Right atrium auricular region (tissue), 2 donors: ENCODE results near the gene DPYSL5. TPM values are rescaled to one million over a fixed set of nuclear protein-coding genes. Genes with fewer than 3 reads are reported as not detected.
A peak's percentile ranks its signal among the peaks of the same experiment; 100 is the strongest.

Experiments used
- DNase-seq: peaks from one replicate; pipeline ENCODE4 v3.0.0-alpha.2; 2019; ENCODE audit warnings: low spot score
- H3K27ac ChIP-seq, 2 donors: fragments of 200-600 bp; sonication (generic); 1 replicate in 1 of 2; 2 replicates in 1 of 2; pipeline ENCODE4 v1.5.1; 2016 to 2019
- H3K27me3 ChIP-seq, 2 donors: fragments of 200-600 bp; sonication (generic); one replicate each; pipeline versions ENCODE4 v1.5.1 to v1.6.0; 2017 to 2019
- H3K36me3 ChIP-seq: fragments of 200-600 bp; sonication (generic); one replicate; pipeline ENCODE4 v1.5.1; 2016
- H3K4me1 ChIP-seq, 2 donors: fragments of 200-600 bp; sonication (generic); one replicate each; pipeline versions ENCODE4 v1.5.1 to v1.6.0; 2017 to 2019
- H3K4me3 ChIP-seq, 2 donors: fragments of 200-600 bp; sonication (generic); 1 replicate in 1 of 2; 2 replicates in 1 of 2; pipeline ENCODE4 v1.5.1; 2017 to 2019; ENCODE audit warnings: mild to moderate bottlenecking in 1 of 2, moderate library complexity in 1 of 2
- H3K9me3 ChIP-seq, 2 donors: fragments of 200-600 bp; sonication (generic); one replicate each; pipeline ENCODE4 v1.5.1; 2019
- CTCF ChIP-seq, 2 donors: fragments of 200-600 bp; sonication (generic); IDR thresholded peaks; one replicate each; pipeline ENCODE4 v1.5.1; 2019; ENCODE audit warnings: antibody characterized with exemption in 2 of 2
- total RNA-seq, 2 donors: library from RNA; depleted of rRNA; stranded (reverse); fragments of >200 nt; gene quantifications; one replicate each; pipeline ENCODE4 v1.1.0, GENCODE V29; 2016

DPYSL5 gene
- total RNA-seq, 2 donors from 2014 or later = 0.12 TPM; not detected in 1

GRCh38 chr2:26885651-26886329 lies 37.9 kb downstream of the DPYSL5 start:
- no peaks in the 10 kb centered on the region for H3K4me1 ChIP-seq
- no peak for TF ChIP-seq CTCF (IDR thresholded peaks at IDR 0.05)

DNA sequence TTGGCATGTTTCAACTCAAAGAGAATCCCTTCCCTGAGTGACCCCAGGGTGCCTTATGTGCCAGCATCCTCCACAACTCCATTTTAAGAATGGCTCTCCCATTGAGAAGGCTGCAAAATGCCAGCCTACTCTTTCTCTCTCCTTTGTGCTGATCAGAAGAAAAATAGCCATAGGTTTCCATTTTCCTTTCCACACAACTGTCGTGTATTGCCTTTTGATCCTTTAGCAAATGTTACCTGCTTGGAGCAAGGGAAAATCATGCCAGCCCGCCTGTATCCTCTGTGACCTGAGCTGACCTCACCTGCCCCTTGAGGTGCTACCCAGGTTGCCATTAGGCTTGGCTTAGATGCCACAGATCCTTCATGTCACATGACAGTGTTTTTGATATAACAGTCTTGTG lies 38.8 kb downstream of the DPYSL5 start:
- Histone ChIP-seq H3K27ac (no peak overlapping the region), H3K4me1 (no peaks in the 10 kb centered on the region), H3K4me3 (no peak overlapping the region), H3K27me3 (no peaks in the 10 kb centered on the region), H3K36me3 (no peaks in the 10 kb centered on the region), H3K9me3 (no peaks in the 10 kb centered on the region)
- TF ChIP-seq CTCF (IDR thresholded peaks at IDR 0.05) = no peak
- peak; percentile 21 for DNase-seq

More at GRCh38 chr2:26885651-26886329, 37.9 kb downstream of the DPYSL5 start:
- H3K4me3 ChIP-seq = no peak overlapping the region
- no peaks in the 10 kb centered on the region for H3K27me3 ChIP-seq
- H3K9me3 ChIP-seq = no peaks in the 10 kb centered on the region
- no peak overlapping the region for H3K27ac ChIP-seq
- no peak for DNase-seq
- H3K36me3 ChIP-seq = no peaks in the 10 kb centered on the region

DNA sequence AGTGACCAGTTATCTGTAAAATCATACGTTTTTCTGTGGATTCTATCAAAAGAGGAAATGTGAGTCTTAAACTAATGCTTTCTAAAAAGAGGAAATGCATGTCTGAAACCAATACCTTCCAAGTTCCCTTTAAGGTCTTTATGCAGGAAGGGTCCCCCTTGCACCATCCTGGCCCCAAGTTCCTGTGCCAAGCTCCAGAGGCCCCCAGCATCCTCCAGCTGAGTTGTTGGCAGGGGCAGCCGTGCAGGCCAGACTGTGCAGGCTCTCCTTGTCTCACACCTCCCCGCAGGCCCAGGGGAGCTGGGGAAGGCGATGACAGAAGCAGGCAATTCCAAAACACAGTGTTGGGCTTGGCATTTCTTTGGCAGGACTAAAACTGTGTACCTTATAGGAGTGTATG lies 39.2 kb downstream of the DPYSL5 start:
- DNase-seq = peak; percentile 30
- Histone ChIP-seq H3K4me3 (no peak overlapping the region), H3K27ac (no peak overlapping the region), H3K27me3 (no peaks in the 10 kb centered on the region), H3K36me3 (no peaks in the 10 kb centered on the region), H3K4me1 (no peaks in the 10 kb centered on the region), H3K9me3 (no peaks in the 10 kb centered on the region)
- no peak for TF ChIP-seq CTCF (IDR thresholded peaks at IDR 0.05)

DNA sequence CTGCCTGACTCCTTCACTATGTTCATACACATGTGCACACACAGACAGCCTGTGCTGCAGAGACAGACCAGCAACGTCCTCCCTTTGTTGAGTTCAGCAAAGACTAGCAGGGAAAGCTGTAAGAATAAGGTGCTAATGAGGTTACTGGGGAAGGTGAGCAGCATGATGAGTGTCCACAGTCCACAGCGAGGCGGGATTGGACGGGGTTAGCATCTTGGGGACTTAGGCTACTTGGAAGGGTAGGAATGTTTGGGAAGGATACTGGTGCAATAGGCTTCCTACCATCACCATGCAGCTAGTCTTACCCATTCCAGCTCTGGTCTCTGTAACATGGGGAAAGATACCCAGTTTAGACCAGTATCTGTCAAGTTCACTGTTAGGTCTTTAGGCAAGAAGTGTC lies 41.9 kb downstream of the DPYSL5 start:
- DNase-seq = no peak
- Histone ChIP-seq H3K36me3 (no peaks in the 10 kb centered on the region), H3K27ac (no peak overlapping the region), H3K9me3 (peaks cover 0 to 2% of the 10 kb centered on the region in 2 donors), H3K27me3 (no peaks in the 10 kb centered on the region), H3K4me1 (no peaks in the 10 kb centered on the region), H3K4me3 (no peak overlapping the region)
- no peak for TF ChIP-seq CTCF (IDR thresholded peaks at IDR 0.05)

- no peak for DNase-seq
- no peak overlapping the region for H3K4me3 ChIP-seq
- H3K36me3 ChIP-seq = no peaks in the 10 kb centered on the region
- H3K9me3 ChIP-seq = peaks cover 0 to 9% of the 10 kb centered on the region in 2 donors
- H3K4me1 ChIP-seq = no peaks in the 10 kb centered on the region
- no peak for TF ChIP-seq CTCF (IDR thresholded peaks at IDR 0.05)
- H3K27ac ChIP-seq = no peak overlapping the region
- H3K27me3 ChIP-seq = no peaks in the 10 kb centered on the region
Observed at GRCh38 chr2:26890341-26891000, 42.5 kb downstream of the DPYSL5 start.
